HepG2 (cell line): ENCODE results near the gene CR1. TPM values are rescaled to one million over a fixed set of nuclear protein-coding genes. Genes with fewer than 3 reads are reported as not detected.
A peak's percentile ranks its signal among the peaks of the same experiment; 100 is the strongest.

Experiments used
- CREM ChIP-seq, 2 experiments: sonication (generic) in 1 of 2; formaldehyde crosslinking in 1 of 2; IDR thresholded peaks; 2 replicates each; pipeline versions ENCODE4 v1.4.0 to v1.6.1; 2016 to 2020; ENCODE audit warnings: antibody characterized with exemption in 1 of 2, mild to moderate bottlenecking in 1 of 2, missing genetic modification reagents in 1 of 2
- GATAD1 ChIP-seq: IDR thresholded peaks from 2 replicates; pipeline ENCODE4 v1.6.1; 2016; ENCODE audit warnings: missing genetic modification reagents, missing compliant biosample characterization
- HNRNPLL ChIP-seq: fragments of 200-400 bp; formaldehyde crosslinking; IDR thresholded peaks from 2 replicates; pipeline ENCODE4 v1.6.1; 2017; ENCODE audit warnings: mild to moderate bottlenecking, low read depth, low read length; ENCODE audit not compliant: poor library complexity, severe bottlenecking
- KDM3A ChIP-seq: IDR thresholded peaks from 2 replicates; pipeline ENCODE4 v1.6.1; 2018; ENCODE audit warnings: low read depth, missing compliant biosample characterization
- MTA1 ChIP-seq: sonication (generic); formaldehyde crosslinking; IDR thresholded peaks from 2 replicates; pipeline ENCODE4 v1.4.0; 2020; ENCODE audit warnings: missing genetic modification reagents, mild to moderate bottlenecking, borderline replicate concordance
- TBX2 ChIP-seq: sonication (generic); formaldehyde crosslinking; IDR thresholded peaks from 2 replicates; pipeline ENCODE4 v1.5.0; 2020; ENCODE audit warnings: missing genetic modification reagents, mild to moderate bottlenecking, borderline replicate concordance
- TOPORS ChIP-seq: sonication (generic); formaldehyde crosslinking; IDR thresholded peaks from 2 replicates; pipeline ENCODE4 v1.8.0; 2023; ENCODE audit warnings: mild to moderate bottlenecking, missing genetic modification reagents
- ZNF317 ChIP-seq: sonication (generic); formaldehyde crosslinking; IDR thresholded peaks from 2 replicates; pipeline ENCODE4 v1.5.0; 2020; ENCODE audit warnings: mild to moderate bottlenecking, missing genetic modification reagents
- polyA plus RNA-seq, 8 experiments: library from polyadenylated mRNA; depleted of rRNA in 3 of 8; stranded (reverse) in 7 of 8; unstranded in 1 of 8; fragments of >200 nt; fragmentation: Illumina TruSeq in 4 of 8; extraction: Trizol in 4 of 8; gene quantifications; 2 replicates each; pipeline versions ENCODE4 v1.2.1 to v1.2.3, GENCODE V29; 2011 to 2016; ENCODE audit warnings: low read depth in 4 of 8, missing spikeins in 1 of 8, mixed read lengths in 1 of 8; ENCODE audit not compliant: insufficient read depth in 1 of 8
- total RNA-seq, 5 experiments: library from RNA; depleted of rRNA; stranded (reverse); fragments of >200 nt; fragmentation: Illumina TruSeq; extraction: Trizol; gene quantifications; 2 replicates each; pipeline ENCODE4 v1.2.3, GENCODE V29; 2016; ENCODE audit warnings: low read depth in 1 of 5
- TF ChIP-seq, protein P1 (sequence below): sonication (generic); formaldehyde crosslinking; IDR thresholded peaks from 2 replicates; pipeline ENCODE4 v1.4.0; 2020; ENCODE audit warnings: missing genetic modification reagents
- TF ChIP-seq, protein P2 (sequence below): sonication (generic); formaldehyde crosslinking; IDR thresholded peaks from one replicate; pipeline ENCODE4 v1.5.1; 2020; ENCODE audit warnings: mild to moderate bottlenecking, missing genetic modification reagents; ENCODE audit errors: not compliant biosample characterization
- TF ChIP-seq, protein P3 (sequence below): sonication (generic); formaldehyde crosslinking; IDR thresholded peaks from 2 replicates; pipeline ENCODE4 v1.4.0; 2020; ENCODE audit warnings: missing genetic modification reagents, borderline replicate concordance
- TF ChIP-seq, protein P4 (sequence below): sonication (generic); formaldehyde crosslinking; IDR thresholded peaks from 2 replicates; pipeline ENCODE4 v1.5.0; 2020; ENCODE audit warnings: missing genetic modification reagents, mild to moderate bottlenecking, borderline replicate concordance

The CR1 gene
- total and polyA plus RNA-seq, 2 of the 13 experiments (the other 11 are each of a cell fraction or from before 2014, with no cell fraction given), result not detected

DNA sequence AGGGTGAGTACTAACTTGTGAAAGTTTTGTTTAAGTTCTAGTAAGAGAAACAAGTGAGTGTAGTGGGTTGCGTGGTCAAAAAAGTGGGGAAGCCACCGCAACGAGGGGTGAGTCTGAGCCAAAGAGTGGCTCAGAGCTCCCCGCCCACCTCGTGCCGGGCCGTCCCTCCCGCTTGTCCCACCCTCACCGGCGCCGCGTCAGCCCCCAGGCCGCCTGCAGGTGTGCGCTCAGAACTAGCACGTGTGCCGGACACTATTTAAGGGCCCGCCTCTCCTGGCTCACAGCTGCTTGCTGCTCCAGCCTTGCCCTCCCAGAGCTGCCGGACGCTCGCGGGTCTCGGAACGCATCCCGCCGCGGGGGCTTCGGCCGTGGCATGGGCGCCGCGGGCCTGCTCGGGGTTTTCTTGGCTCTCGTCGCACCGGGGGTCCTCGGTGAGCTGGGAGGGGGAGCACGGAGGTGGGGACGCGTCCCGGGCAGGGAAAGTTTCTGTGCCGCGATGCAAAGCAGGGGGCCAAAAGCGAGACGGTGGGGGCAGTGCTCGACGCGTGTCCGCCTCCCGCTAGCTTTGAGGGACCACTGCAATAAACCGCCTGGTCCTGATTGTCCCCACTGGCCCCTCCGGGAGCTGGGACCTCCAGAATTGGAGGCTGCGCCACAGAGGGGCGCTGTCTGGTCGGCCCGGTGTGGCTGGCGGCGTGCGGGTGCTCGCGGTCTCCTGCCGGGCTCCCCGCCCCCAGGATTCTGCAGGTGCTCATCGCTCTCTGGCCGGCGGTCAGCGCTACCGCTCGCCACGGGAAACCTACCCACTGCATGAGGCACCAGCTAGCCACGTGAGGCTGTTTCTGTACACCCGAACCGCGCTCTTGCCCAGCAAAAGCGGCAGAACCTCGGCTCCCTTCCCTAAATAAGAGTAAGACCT is 41.7 kb upstream of the CR1 start, which contains the start of gene CR2 (continued):
- TF ChIP-seq, protein P1, sequence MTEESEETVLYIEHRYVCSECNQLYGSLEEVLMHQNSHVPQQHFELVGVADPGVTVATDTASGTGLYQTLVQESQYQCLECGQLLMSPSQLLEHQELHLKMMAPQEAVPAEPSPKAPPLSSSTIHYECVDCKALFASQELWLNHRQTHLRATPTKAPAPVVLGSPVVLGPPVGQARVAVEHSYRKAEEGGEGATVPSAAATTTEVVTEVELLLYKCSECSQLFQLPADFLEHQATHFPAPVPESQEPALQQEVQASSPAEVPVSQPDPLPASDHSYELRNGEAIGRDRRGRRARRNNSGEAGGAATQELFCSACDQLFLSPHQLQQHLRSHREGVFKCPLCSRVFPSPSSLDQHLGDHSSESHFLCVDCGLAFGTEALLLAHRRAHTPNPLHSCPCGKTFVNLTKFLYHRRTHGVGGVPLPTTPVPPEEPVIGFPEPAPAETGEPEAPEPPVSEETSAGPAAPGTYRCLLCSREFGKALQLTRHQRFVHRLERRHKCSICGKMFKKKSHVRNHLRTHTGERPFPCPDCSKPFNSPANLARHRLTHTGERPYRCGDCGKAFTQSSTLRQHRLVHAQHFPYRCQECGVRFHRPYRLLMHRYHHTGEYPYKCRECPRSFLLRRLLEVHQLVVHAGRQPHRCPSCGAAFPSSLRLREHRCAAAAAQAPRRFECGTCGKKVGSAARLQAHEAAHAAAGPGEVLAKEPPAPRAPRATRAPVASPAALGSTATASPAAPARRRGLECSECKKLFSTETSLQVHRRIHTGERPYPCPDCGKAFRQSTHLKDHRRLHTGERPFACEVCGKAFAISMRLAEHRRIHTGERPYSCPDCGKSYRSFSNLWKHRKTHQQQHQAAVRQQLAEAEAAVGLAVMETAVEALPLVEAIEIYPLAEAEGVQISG, result no peak
- TF ChIP-seq TOPORS (CRISPR knock-in tag) (0 out of 2 replicates have a peak, but pooled peaks have one; percentile 28), MTA1 (CRISPR knock-in tag) (0 out of 2 replicates have a peak, but pooled peaks have one; percentile 26), TBX2 (CRISPR knock-in tag) (peak; percentile 40; the same call in 1 of the 2 replicates), GATAD1 (CRISPR knock-in tag) (no peak), HNRNPLL (peak; percentile 22), CREM (IDR thresholded peaks at IDR 0.05) (no peak), CREM (CRISPR knock-in tag; IDR thresholded peaks at IDR 0.05) (no peak), ZNF317 (CRISPR knock-in tag) (no peak), KDM3A (CRISPR knock-in tag) (no peak)
- TF ChIP-seq, protein P2, sequence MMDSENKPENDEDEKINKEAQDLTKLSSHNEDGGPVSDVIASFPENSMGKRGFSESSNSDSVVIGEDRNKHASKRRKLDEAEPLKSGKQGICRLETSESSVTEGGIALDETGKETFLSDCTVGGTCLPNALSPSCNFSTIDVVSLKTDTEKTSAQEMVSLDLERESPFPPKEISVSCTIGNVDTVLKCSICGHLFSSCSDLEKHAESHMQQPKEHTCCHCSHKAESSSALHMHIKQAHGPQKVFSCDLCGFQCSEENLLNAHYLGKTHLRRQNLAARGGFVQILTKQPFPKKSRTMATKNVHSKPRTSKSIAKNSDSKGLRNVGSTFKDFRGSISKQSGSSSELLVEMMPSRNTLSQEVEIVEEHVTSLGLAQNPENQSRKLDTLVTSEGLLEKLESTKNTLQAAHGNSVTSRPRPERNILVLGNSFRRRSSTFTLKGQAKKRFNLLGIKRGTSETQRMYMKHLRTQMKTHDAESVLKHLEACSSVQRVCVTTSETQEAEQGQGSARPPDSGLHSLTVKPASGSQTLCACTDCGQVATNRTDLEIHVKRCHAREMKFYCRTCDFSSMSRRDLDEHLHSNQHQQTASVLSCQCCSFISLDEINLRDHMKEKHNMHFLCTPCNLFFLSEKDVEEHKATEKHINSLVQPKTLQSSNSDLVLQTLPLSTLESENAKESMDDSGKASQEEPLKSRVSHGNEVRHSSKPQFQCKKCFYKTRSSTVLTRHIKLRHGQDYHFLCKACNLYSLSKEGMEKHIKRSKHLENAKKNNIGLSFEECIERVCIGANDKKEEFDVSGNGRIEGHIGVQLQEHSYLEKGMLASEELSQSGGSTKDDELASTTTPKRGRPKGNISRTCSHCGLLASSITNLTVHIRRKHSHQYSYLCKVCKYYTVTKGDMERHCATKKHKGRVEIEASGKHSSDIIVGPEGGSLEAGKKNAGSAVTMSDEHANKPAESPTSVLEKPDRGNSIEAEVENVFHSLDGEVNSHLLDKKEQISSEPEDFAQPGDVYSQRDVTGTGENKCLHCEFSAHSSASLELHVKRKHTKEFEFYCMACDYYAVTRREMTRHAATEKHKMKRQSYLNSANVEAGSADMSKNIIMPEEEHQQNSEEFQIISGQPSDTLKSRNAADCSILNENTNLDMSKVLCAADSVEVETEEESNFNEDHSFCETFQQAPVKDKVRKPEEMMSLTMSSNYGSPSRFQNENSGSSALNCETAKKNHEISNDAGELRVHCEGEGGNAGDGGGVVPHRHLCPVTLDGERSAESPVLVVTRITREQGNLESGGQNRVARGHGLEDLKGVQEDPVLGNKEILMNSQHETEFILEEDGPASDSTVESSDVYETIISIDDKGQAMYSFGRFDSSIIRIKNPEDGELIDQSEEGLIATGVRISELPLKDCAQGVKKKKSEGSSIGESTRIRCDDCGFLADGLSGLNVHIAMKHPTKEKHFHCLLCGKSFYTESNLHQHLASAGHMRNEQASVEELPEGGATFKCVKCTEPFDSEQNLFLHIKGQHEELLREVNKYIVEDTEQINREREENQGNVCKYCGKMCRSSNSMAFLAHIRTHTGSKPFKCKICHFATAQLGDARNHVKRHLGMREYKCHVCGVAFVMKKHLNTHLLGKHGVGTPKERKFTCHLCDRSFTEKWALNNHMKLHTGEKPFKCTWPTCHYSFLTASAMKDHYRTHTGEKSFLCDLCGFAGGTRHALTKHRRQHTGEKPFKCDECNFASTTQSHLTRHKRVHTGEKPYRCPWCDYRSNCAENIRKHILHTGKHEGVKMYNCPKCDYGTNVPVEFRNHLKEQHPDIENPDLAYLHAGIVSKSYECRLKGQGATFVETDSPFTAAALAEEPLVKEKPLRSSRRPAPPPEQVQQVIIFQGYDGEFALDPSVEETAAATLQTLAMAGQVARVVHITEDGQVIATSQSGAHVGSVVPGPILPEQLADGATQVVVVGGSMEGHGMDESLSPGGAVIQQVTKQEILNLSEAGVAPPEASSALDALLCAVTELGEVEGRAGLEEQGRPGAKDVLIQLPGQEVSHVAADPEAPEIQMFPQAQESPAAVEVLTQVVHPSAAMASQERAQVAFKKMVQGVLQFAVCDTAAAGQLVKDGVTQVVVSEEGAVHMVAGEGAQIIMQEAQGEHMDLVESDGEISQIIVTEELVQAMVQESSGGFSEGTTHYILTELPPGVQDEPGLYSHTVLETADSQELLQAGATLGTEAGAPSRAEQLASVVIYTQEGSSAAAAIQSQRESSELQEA (CRISPR knock-in tag), result peak; percentile 41
- TF ChIP-seq, protein P3, sequence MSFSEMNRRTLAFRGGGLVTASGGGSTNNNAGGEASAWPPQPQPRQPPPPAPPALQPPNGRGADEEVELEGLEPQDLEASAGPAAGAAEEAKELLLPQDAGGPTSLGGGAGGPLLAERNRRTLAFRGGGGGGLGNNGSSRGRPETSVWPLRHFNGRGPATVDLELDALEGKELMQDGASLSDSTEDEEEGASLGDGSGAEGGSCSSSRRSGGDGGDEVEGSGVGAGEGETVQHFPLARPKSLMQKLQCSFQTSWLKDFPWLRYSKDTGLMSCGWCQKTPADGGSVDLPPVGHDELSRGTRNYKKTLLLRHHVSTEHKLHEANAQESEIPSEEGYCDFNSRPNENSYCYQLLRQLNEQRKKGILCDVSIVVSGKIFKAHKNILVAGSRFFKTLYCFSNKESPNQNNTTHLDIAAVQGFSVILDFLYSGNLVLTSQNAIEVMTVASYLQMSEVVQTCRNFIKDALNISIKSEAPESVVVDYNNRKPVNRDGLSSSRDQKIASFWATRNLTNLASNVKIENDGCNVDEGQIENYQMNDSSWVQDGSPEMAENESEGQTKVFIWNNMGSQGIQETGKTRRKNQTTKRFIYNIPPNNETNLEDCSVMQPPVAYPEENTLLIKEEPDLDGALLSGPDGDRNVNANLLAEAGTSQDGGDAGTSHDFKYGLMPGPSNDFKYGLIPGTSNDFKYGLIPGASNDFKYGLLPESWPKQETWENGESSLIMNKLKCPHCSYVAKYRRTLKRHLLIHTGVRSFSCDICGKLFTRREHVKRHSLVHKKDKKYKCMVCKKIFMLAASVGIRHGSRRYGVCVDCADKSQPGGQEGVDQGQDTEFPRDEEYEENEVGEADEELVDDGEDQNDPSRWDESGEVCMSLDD (CRISPR knock-in tag), result no peak
- TF ChIP-seq, protein P4, sequence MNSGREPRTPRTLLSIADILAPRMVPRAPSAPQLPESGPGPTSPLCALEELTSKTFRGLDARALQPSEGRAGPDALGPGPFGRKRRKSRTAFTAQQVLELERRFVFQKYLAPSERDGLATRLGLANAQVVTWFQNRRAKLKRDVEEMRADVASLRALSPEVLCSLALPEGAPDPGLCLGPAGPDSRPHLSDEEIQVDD (CRISPR knock-in tag), result no peak
